ENCODE data around the gene GALE. TPM values are rescaled to one million over a fixed set of nuclear protein-coding genes. Genes with fewer than 3 reads are reported as not detected.

GALE gene
- total and polyA plus RNA-seq, 2 donors from 2014 or later: 68.1 to 73.7 TPM

- Histone ChIP-seq H3K27me3 (ENCODE audit: control insufficient read depth, insufficient read depth, low read length) (no peaks in the 10 kb centered on the region), H3K4me3 (ENCODE audit: low read length in 3 of 3) (no peak overlapping the region), H3K27ac (ENCODE audit: low read depth in 2 of 2, low read length in 2 of 2) (no peak overlapping the region), H3K4me1 (ENCODE audit: control insufficient read depth in 2 of 3, insufficient read depth in 2 of 3, low read depth in 1 of 3, low read length in 3 of 3) (peaks cover 0 to 9% (median 6%) of the 10 kb centered on the region in 3 donors), H3K36me3 (ENCODE audit: control insufficient read depth in 2 of 3, insufficient read depth in 3 of 3, low read length in 3 of 3) (peaks cover 3 to 23% (median 16%) of the 10 kb centered on the region in 3 donors), H3K9me3 (ENCODE audit: control insufficient read depth in 2 of 3, insufficient read depth in 1 of 3, low read length in 3 of 3) (no peaks in the 10 kb centered on the region), H3K9ac (ENCODE audit: low read length in 3 of 3) (no peak overlapping the region)
- TF ChIP-seq CTCF (IDR thresholded peaks at IDR 0.05; ENCODE audit: borderline replicate concordance, extremely low read depth, insufficient read depth): no peak
- FAIRE-seq: no peak
- DNase-seq: no peak
- intact Hi-C loops (cut with DNase I): no loop called here
Measured at GRCh38 chr1:23807453-23807852, 6.9 kb upstream of the GALE start.

GRCh38 chr1:23806280-23806679, 5.7 kb upstream of the GALE start:
- Histone ChIP-seq H3K27ac (ENCODE audit: low read depth in 2 of 2, low read length in 2 of 2) (no peak overlapping the region), H3K9ac (ENCODE audit: low read length in 3 of 3) (no peak overlapping the region), H3K36me3 (ENCODE audit: control insufficient read depth in 2 of 3, insufficient read depth in 3 of 3, low read length in 3 of 3) (peaks cover 3 to 23% (median 13%) of the 10 kb centered on the region in 3 donors), H3K4me1 (ENCODE audit: control insufficient read depth in 2 of 3, insufficient read depth in 2 of 3, low read depth in 1 of 3, low read length in 3 of 3) (peaks cover 0 to 14% (median 13%) of the 10 kb centered on the region in 3 donors), H3K27me3 (ENCODE audit: control insufficient read depth, insufficient read depth, low read length) (no peaks in the 10 kb centered on the region), H3K4me3 (ENCODE audit: low read length in 3 of 3) (no peak overlapping the region), H3K9me3 (ENCODE audit: control insufficient read depth in 2 of 3, insufficient read depth in 1 of 3, low read length in 3 of 3) (no peaks in the 10 kb centered on the region)
- DNase-seq (no peak), FAIRE-seq (no peak)
- TF ChIP-seq CTCF (IDR thresholded peaks at IDR 0.05; ENCODE audit: borderline replicate concordance, extremely low read depth, insufficient read depth): no peak
- intact Hi-C loops (cut with DNase I): no loop called here

- TF ChIP-seq CTCF (IDR thresholded peaks at IDR 0.05; ENCODE audit: borderline replicate concordance, extremely low read depth, insufficient read depth): no peak
- H3K9ac ChIP-seq (ENCODE audit: low read length in 3 of 3): no peak overlapping the region
- H3K27me3 ChIP-seq (ENCODE audit: control insufficient read depth, insufficient read depth, low read length): no peaks in the 10 kb centered on the region
- peaks cover 3 to 23% (median 13%) of the 10 kb centered on the region in 3 donors for H3K36me3 ChIP-seq (ENCODE audit: control insufficient read depth in 2 of 3, insufficient read depth in 3 of 3, low read length in 3 of 3)
- no peak for DNase-seq
- H3K27ac ChIP-seq (ENCODE audit: low read depth in 2 of 2, low read length in 2 of 2): no peak overlapping the region
- peaks cover 0 to 13% (median 10%) of the 10 kb centered on the region in 3 donors for H3K4me1 ChIP-seq (ENCODE audit: control insufficient read depth in 2 of 3, insufficient read depth in 2 of 3, low read depth in 1 of 3, low read length in 3 of 3)
- intact Hi-C loops (cut with DNase I): no loop called here
- no peaks in the 10 kb centered on the region for H3K9me3 ChIP-seq (ENCODE audit: control insufficient read depth in 2 of 3, insufficient read depth in 1 of 3, low read length in 3 of 3)
- H3K4me3 ChIP-seq (ENCODE audit: low read length in 3 of 3): no peak overlapping the region
- FAIRE-seq: no peak
Measured at GRCh38 chr1:23805025-23805424, 4.5 kb upstream of the GALE start.

Measured in kidney (tissue), 14 donors.